ENCODE data around the gene KIAA0408. TPM values are rescaled to one million over a fixed set of nuclear protein-coding genes. Genes with fewer than 3 reads are reported as not detected.

The KIAA0408 gene
- total RNA-seq, 4 donors from 2014 or later = 19.1 to 41.5 (median 29.7) TPM

DNA sequence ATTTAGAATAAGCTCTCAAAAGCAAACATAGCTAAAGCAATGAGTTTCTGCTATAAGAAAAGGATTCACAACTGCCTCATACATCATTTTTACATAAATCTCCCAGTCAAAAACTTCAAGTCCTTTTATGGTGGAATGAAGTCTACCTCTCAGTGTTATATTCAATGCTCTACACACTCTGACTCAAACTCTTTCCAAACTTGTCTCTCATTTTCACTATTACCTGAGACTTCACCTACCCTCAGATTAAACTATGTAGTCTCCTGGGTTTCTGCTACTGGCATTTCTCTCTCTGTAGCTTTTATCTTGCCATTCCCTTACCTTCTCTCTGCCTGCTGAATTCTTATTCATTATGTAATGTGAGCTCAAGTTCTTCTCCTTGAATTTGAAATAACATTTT, 11.4 kb downstream of the KIAA0408 start:
- Histone ChIP-seq H3K27ac (replicated peaks in 1 of 4) (peak overlapping the region in 3 of 4 donors; percentile 10 to 61 (median 11)), H3K9me3 (no peaks in the 10 kb centered on the region), H3K36me3 (peaks cover 0 to 22% (median 4%) of the 10 kb centered on the region in 4 donors), H3K4me1 (peaks cover 0 to 56% (median 48%) of the 10 kb centered on the region in 4 donors), H3K27me3 (no peaks in the 10 kb centered on the region), H3K4me3 (no peak overlapping the region)
- TF ChIP-seq POLR2AphosphoS5 (IDR thresholded peaks at IDR 0.05) (no peak), EP300 (IDR thresholded peaks at IDR 0.05) (no peak), POLR2A (IDR thresholded peaks at IDR 0.05; ENCODE audit: low read depth) (no peak)
- TF ChIP-seq, protein P1, sequence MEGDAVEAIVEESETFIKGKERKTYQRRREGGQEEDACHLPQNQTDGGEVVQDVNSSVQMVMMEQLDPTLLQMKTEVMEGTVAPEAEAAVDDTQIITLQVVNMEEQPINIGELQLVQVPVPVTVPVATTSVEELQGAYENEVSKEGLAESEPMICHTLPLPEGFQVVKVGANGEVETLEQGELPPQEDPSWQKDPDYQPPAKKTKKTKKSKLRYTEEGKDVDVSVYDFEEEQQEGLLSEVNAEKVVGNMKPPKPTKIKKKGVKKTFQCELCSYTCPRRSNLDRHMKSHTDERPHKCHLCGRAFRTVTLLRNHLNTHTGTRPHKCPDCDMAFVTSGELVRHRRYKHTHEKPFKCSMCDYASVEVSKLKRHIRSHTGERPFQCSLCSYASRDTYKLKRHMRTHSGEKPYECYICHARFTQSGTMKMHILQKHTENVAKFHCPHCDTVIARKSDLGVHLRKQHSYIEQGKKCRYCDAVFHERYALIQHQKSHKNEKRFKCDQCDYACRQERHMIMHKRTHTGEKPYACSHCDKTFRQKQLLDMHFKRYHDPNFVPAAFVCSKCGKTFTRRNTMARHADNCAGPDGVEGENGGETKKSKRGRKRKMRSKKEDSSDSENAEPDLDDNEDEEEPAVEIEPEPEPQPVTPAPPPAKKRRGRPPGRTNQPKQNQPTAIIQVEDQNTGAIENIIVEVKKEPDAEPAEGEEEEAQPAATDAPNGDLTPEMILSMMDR (IDR thresholded peaks at IDR 0.05) = no peak
- intact Hi-C loops (cut with DNase I) = no loop called here
- DNase-seq (ENCODE audit: extremely low spot score) = no peak

DNA sequence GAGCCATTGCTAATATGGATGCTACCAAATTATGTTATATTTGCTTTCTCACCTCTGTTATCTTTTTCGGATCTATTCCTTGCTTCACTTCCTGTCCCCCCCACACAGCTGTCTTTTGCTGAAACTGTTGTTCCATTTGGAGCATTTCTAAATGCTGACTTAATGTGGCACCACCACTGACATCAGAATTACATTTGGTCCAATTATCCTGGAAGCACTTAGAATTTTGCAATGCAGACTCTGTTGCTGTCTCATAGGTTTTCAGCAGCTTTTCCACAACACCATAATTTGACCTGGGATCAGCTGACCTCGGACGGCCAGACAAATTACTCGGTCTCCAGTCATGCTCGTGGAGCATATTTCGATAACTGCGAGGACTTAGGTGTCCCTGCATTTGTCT, 12.8 kb downstream of the KIAA0408 start:
- TF ChIP-seq POLR2A (IDR thresholded peaks at IDR 0.05; ENCODE audit: low read depth) (no peak), POLR2AphosphoS5 (IDR thresholded peaks at IDR 0.05) (no peak), EP300 (IDR thresholded peaks at IDR 0.05) (no peak)
- TF ChIP-seq, protein P1 (IDR thresholded peaks at IDR 0.05) = no peak
- Histone ChIP-seq H3K27me3 (no peaks in the 10 kb centered on the region), H3K4me3 (no peak overlapping the region), H3K9me3 (no peaks in the 10 kb centered on the region), H3K4me1 (peaks cover 0 to 43% (median 36%) of the 10 kb centered on the region in 4 donors), H3K27ac (replicated peaks in 1 of 4) (peak overlapping the region in 2 of 4 donors; percentile 10 to 61), H3K36me3 (peaks cover 0 to 29% (median 4%) of the 10 kb centered on the region in 4 donors)
- DNase-seq (ENCODE audit: extremely low spot score) = no peak
- intact Hi-C loops (cut with DNase I) = no loop called here
- 95% methylated on average over 7 of the region's 7 CpGs for WGBS

DNA sequence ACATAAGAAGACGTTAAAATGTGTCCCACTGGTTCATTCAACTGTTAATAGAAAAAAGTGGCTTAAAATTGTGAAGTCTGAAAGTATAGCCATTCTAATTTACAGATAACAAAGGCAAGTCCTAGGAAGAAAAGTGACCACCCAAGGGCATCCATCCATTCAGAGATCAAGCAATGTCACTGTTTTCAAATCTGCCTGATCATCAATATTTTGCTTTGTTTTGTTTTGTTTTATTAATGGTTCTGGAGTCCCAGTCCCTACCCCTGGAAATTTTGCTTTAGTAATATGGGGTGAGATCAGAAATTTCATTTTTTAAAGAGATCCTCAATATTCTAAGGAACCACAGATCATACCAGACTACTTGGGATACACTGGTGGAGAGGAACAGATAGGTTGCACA, 17.3 kb downstream of the KIAA0408 start:
- no peak for DNase-seq (ENCODE audit: extremely low spot score)
- H3K27me3 ChIP-seq = no peaks in the 10 kb centered on the region
- no peak for TF ChIP-seq POLR2A (IDR thresholded peaks at IDR 0.05; ENCODE audit: low read depth)
- no peak for TF ChIP-seq POLR2AphosphoS5 (IDR thresholded peaks at IDR 0.05)
- no peak for TF ChIP-seq EP300 (IDR thresholded peaks at IDR 0.05)
- TF ChIP-seq, protein P1 (IDR thresholded peaks at IDR 0.05) = no peak
- intact Hi-C loops (cut with DNase I) = no loop called here
- no peak overlapping the region for H3K4me3 ChIP-seq
- peaks cover 0 to 30% (median 14%) of the 10 kb centered on the region in 4 donors for H3K4me1 ChIP-seq
- peak overlapping the region in 1 of 4 donors; percentile 12 for H3K27ac ChIP-seq (replicated peaks in 1 of 4)
- no peaks in the 10 kb centered on the region for H3K9me3 ChIP-seq
- H3K36me3 ChIP-seq = peaks cover 0 to 14% (median 2%) of the 10 kb centered on the region in 4 donors
- WGBS = 59% methylated on average over 1 of the region's 1 CpG

DNA sequence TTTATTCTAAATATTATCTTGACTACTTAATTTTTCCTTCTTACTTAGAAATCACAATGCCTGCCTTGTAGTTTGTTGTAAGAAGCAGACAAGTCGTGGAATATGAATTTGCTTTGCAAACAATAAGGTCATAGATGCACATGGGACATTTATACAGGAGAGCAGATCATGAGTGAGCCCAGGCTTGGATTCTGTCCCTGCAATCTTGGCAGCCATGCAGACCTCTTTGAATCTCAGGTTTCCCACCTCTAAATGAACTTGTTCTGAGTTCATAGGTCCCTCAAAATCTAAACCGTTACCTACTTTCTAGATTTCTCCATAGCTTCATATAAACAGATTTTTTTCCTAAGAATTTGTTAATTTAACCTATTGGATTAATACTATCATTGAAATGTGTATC, 19.5 kb downstream of the KIAA0408 start:
- WGBS = 42% methylated on average over 2 of the region's 2 CpGs
- intact Hi-C loops (cut with DNase I) = no loop called here
- Histone ChIP-seq H3K36me3 (peaks cover 0 to 7% (median 2%) of the 10 kb centered on the region in 4 donors), H3K27ac (replicated peaks in 1 of 4) (no peak overlapping the region), H3K4me1 (peaks cover 0 to 25% (median 8%) of the 10 kb centered on the region in 4 donors), H3K4me3 (no peak overlapping the region), H3K27me3 (no peaks in the 10 kb centered on the region), H3K9me3 (no peaks in the 10 kb centered on the region)
- no peak for TF ChIP-seq POLR2AphosphoS5 (IDR thresholded peaks at IDR 0.05)
- TF ChIP-seq EP300 (IDR thresholded peaks at IDR 0.05) = no peak
- TF ChIP-seq, protein P1 (IDR thresholded peaks at IDR 0.05) = no peak
- DNase-seq (ENCODE audit: extremely low spot score) = no peak

DNA sequence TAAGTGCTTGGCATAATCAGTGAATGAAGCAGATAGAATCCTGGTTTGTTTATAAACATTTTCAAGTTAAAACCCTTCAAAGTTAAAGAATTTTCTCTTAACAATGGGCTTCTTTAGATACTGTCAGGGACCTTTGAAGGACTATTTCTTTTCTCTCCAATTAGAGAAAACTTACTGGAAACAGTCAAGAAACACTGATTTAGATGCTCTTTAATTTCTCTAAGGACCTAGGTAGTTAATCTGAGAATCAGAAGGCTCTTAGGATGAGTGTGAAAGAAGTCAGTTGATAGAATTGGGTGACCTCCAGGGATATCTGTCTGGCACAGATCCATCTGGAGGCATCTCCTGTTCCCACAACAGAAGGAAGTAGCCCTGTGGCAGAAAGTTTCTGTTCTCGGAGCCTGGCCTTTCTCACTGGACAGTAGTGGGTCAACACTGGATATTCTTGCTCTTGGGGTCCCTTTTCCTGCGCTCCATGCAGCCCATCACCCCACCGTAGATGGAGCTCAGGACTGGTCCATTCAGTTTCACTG, 22.5 kb downstream of the KIAA0408 start:
- intact Hi-C loops (cut with DNase I) = no loop called here
- H3K36me3 ChIP-seq = no peaks in the 10 kb centered on the region
- DNase-seq (ENCODE audit: extremely low spot score) = no peak
- peaks cover 0 to 25% (median 8%) of the 10 kb centered on the region in 4 donors for H3K4me1 ChIP-seq
- no peaks in the 10 kb centered on the region for H3K27me3 ChIP-seq
- H3K27ac ChIP-seq (replicated peaks in 1 of 4) = peak overlapping the region in 3 of 4 donors; percentile 8 to 47 (median 42)
- TF ChIP-seq POLR2AphosphoS5 (IDR thresholded peaks at IDR 0.05) = no peak
- TF ChIP-seq, protein P1 (IDR thresholded peaks at IDR 0.05) = no peak
- TF ChIP-seq EP300 (IDR thresholded peaks at IDR 0.05) = no peak
- no peak for TF ChIP-seq POLR2A (IDR thresholded peaks at IDR 0.05; ENCODE audit: low read depth)
- no peak overlapping the region for H3K4me3 ChIP-seq
- H3K9me3 ChIP-seq = no peaks in the 10 kb centered on the region
- WGBS = 38% methylated on average over 3 of the region's 3 CpGs

All from esophagus muscularis mucosa (tissue), 4 donors.